Measurements from ENCODE around the gene GALC.

DNA sequence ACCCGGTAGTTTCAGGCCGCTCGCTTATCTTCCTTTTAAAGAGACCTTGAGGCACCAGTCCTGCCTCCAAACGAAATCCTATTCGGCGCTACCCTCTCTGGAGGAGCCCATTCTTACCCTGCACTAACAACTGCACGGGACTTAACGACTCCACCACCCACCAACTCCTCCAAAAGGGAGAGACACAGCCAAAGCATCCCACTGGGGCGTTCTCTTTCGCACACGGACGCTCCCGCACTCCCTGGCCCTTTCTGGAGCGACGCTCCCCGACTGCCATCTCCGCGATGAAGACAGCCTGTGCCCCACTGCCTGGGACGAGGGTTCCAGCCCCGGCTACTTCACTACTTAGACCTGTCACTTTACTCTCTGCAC is 650 bp downstream of the GALC start:
- TF ChIP-seq MXI1 (conservative IDR thresholded peaks at IDR 0.05; ENCODE audit: poor library complexity, severe bottlenecking) (no peak), POLR2AphosphoS5 (IDR thresholded peaks at IDR 0.05) (no peak)
- TF ChIP-seq, protein P1, sequence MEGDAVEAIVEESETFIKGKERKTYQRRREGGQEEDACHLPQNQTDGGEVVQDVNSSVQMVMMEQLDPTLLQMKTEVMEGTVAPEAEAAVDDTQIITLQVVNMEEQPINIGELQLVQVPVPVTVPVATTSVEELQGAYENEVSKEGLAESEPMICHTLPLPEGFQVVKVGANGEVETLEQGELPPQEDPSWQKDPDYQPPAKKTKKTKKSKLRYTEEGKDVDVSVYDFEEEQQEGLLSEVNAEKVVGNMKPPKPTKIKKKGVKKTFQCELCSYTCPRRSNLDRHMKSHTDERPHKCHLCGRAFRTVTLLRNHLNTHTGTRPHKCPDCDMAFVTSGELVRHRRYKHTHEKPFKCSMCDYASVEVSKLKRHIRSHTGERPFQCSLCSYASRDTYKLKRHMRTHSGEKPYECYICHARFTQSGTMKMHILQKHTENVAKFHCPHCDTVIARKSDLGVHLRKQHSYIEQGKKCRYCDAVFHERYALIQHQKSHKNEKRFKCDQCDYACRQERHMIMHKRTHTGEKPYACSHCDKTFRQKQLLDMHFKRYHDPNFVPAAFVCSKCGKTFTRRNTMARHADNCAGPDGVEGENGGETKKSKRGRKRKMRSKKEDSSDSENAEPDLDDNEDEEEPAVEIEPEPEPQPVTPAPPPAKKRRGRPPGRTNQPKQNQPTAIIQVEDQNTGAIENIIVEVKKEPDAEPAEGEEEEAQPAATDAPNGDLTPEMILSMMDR (IDR thresholded peaks at IDR 0.05; ENCODE audit: poor library complexity, severe bottlenecking): no peak
